DMS79 treated with DMSO at 0.1 percent for 48 hours (cell line): ENCODE measurements around the gene B4GALT1.

ENCODE experiments used
- DNase-seq: peaks from one replicate; lab custom pipeline; 2025; lab: John Stamatoyannopoulos, UW

B4GALT1 gene

DNA sequence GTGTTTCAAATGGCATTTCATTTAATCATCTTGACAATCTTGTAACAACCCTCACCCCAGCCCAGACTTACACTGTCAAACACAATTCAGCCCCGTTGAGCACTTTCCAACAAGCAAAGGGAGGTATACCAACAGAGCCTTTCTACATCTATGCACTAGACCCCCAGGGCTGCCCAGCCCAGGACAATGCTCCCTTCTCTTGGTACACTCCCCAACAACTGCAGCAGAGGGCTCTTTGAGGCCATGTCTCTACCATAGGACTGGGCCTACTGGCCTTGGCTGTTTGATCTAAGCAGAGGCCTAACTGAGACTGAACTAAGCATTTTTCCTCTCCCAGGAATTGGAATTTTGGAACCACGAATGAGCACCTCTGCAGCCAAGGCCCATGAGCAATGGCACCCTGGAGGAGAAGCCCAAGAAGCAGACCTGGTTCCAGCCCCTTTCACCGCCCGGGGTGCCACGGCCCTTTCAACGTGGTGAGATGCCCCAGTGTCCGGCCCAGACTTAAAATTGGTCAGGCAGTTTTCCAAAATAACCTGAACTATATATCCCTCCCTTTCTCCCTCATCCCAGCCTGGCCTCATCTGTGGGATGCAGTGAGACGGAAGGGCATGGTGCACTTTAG lies 43.6 kb downstream of the B4GALT1 start:
- no peak for DNase-seq

DNA sequence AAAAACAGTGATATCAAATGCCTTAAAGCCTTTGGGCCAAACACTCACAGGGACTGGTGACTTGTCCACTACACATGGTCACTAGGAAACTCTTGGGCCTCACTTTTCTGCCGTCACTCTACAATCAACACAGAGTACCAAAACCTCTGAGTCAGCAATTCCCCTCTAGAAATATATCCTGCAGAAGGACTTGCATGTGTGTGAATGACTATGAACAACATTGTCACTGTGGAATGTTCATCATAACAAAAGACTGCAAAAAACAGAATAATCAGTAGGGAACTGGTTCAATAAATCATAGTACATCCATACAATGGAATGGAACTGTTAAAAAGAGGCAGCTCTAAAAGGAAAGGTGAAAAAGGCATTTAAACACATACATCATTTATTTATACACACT lies 46.5 kb downstream of the B4GALT1 start:
- no peak for DNase-seq

DNA sequence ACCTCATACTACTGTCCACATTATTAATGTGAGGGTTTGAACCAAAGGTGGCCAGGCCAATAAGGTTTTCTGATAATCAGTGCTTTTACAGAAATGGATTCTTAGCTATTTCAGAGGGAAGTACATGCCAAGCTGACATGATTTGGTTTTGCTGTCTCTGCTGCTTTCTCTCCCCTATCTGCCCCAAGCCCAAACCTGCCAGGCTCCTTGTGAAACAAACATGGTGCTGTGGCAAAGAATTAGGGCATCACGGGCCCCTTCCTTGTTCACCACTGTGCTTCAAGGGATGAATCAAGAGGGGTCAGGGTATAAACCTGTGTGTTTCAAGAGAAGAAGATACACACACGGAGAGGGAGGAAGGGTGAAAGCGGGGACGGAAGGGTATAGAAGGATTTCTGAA lies 49.3 kb downstream of the B4GALT1 start:
- no peak for DNase-seq

DNA sequence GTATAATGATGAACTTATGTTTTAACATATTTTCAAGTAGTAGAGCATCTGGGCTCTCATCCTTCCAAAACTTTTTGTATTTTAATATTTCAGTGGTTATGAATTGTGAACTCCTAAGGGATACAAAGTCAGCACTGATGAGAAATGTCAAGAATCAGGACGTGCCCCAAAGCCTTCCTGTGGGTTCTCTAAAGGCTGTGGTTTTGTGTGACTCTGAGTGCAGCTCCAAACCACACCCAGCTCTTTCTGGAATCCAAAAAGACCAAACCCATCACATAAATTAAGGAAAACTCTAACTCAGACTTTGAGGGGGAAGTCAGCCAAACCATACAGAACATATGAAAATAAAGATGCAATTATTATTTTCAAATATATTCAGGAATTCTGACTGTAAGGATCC lies 49.8 kb downstream of the B4GALT1 start:
- no peak for DNase-seq

DNA sequence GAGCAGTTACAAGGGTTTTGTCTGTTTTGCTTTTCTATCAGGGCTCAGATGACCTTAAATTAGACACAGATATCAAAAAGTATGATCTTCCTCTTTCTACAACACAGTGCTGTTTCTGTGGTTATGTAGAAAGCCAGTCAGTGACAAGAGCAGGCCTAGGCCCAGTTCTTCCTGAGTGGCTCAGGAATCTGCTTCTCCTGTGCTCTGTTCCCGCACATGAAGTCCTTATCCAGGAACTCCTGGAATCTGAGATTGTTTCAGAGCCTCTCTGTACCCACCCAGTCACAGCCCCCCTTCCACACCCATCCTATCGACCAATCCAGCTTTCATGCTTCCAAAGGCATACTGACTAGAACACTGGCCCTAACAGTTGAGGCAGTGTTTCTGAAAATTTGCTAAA lies 50.3 kb downstream of the B4GALT1 start:
- DNase-seq: no peak

DNA sequence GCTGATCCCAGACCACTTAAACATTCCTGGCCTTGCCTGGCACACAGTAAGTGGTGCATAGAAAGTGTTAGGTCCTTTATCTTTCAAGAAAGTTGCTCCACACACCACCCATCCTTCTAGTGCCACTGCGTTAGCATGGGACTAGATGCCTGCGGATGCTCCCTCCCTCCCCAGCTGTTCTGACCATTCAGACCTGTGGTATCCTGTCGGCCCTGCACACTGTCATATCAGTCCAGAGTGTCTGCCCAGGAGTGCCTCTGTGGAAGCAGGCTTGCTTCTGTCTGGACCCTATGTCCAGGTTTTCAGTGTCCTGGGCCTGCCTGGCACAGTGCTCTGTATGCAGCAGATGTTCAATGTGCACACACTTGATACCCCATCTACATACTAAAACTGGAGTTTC lies 52.4 kb downstream of the B4GALT1 start:
- DNase-seq: no peak

DNA sequence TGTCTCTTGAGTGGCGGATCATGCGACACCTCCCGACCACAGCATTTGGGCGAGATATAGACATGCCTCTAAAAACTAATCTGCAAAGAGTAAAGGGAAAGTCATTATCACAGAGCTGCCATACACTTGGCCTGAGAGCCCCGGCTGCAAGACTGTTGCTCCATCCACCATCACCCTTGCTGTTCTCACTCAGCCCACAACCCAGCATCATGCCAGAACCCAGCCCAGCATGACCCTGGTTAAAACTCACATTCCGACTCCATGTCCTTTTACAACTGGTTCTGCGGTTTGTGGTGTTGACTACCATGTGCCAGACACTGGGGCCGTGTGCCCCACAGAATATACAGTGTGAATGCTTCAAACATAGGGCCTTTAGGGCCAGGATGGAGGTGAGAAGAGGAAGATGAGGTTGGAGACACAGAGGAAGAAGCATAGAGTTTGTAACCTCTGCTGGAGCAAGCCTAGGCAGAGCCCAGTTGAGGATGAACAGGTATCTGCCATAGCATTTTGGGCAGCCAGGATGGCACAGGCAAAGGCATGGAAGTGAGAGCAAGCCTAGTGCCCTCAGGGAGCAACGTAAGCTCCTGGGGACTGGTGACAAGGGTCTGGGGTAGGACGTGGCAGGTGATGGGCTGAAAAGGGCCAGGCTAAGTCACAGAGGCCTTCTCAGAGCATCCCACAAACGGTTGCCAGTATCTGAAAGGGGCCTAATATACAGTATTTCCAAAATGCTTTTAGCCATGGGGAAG lies 53.2 kb downstream of the B4GALT1 start:
- no peak for DNase-seq

DNA sequence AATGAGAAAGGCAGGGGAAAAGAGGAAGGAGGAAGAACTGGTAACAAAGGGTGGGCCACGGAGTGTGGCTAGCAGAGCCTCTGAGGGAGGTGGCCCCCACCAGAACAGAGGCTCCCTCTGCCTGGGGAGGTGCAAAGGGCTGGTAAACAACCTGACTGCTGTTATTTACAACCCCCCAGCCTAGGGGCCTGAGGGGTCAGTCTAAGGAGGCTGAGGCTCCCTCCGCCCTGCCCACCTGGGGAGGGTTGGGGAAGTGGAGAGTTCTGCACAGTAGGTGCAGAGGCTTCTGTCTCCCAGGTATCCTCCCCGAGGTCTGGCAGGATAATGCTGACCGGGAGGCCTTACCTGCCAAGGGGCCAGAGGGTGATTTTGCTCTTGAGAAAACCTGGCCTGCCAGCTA lies 55.0 kb downstream of the B4GALT1 start:
- DNase-seq: no peak

DNA sequence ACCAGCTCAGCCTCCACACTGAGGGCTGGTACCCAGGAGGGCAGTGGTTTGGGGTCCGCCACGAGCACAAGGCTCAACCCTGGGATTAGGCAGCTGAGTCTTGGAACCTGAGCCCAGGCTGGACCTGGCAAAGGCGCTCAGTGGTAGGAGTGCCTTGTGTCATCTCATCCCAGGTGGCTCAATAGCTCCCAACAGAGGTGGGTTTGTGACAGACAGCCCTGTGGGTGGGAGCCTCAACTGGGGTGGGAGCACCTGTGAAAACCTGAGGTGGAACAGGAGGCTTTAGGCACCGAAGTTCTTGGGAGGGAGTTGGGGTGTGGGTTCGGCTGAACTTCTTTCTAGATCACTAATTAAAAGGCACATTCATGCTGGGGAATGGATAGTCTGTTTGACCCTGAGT lies 55.5 kb downstream of the B4GALT1 start:
- no peak for DNase-seq

DNA sequence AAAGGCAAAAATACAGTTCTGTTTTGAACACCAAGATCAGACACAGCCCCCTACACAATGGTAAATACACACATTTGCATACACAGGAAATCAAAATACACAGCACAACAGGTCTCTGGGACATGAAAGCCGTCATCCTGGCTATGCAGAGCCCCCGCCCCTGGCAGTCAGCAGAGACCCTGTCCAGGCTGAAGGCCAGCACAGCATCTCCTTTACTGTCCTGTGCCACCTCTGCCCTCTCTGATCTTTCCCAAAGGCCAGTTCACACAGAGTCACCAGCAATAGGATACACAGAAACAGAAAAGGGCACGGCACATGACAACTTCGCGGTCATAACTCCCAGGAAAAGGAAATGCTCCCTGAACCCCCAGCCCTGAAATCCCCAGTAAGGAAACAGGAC lies 56.5 kb downstream of the B4GALT1 start:
- no peak for DNase-seq

DNA sequence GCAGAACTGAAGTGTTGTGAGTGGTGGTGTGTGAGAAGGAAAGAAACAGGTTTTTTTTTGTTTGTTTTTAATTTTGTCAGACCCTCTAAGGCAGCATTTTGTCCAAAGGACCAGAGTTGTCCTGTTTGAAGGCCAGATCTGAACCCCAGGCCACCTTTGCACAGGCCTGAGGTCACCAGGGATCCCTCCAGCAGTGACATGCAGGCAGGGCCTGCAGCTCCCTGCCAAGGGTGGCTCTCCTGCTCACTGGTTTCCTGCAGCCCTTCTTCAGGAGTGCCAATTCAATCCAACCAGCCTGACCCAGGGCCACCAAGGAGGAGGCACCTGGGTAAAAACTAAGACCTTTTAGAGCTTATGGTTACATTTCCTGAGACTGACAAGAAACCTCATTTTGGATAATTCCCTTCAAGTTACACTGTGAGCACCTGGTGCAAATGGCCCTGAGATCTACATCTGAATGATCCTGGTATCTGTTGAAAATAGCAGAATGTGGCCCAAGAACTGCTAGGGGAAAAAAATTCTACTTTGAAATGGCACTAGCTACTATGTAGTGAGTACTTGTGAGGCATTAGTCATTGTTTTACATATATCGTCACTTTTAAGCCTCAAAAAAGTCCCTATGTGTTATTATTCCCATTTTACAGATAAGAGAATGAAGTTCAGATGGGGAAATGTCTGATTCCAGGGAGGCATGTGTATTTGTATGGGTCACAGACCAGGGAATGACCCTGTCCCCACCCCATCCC lies 57.1 kb downstream of the B4GALT1 start:
- no peak for DNase-seq

DNA sequence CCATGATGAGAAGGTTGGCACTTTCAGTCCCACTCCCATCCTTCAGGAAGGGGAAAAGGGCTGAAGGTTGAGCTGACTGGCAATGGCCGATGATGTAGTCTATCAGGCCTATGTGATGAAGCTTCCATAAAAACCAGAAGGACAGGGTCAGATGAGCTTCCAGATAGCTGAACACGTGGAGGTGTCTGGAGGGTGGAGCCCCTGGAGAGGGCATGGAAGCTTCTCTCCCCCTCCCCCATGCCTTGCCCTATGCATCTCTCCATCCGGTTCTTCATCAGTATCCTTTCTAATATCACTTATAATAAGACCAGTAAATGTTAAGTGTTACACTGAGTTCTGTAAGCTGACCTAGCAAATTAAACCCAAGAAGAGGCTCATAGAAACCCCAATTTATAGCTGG lies 58.0 kb downstream of the B4GALT1 start:
- DNase-seq: no peak

DNA sequence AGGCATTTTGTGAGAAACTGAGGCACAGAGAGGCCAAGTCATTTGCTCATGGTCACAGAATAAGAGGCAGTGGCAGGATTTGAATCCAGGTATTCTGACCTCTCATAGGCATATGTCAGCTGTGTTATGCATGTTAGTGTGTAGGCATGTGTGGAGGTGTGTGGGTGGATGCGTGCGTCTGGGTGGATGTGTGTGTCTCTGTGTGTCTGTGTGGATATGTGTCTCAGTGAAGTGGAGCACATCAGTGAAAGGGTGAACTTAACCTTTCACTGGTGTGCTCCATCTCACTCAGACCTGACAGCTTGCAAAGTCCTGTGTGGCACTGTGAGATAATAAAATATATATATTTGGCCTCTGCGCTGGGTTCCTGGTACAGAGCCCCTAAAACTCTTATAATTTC lies 58.7 kb downstream of the B4GALT1 start:
- DNase-seq: no peak

DNA sequence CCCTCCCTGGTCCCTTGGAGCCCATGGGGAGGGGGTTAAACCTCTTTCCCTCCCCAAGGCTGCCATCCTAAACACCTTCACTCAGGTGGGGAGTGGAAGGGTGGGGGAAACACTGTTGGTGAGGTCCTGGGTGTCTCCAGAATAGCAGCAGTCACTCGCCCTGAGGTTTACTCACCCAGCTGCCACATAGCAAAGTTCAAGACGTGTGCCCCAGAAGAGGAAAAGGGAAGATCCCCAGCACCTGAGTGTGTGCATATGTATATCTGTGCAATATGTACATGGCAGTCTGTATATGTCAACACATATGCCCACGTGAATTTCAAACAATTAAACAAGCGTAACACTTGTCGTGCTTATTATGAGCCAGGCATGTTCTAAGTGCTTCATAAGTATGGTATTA lies 59.4 kb downstream of the B4GALT1 start:
- DNase-seq: no peak

DNA sequence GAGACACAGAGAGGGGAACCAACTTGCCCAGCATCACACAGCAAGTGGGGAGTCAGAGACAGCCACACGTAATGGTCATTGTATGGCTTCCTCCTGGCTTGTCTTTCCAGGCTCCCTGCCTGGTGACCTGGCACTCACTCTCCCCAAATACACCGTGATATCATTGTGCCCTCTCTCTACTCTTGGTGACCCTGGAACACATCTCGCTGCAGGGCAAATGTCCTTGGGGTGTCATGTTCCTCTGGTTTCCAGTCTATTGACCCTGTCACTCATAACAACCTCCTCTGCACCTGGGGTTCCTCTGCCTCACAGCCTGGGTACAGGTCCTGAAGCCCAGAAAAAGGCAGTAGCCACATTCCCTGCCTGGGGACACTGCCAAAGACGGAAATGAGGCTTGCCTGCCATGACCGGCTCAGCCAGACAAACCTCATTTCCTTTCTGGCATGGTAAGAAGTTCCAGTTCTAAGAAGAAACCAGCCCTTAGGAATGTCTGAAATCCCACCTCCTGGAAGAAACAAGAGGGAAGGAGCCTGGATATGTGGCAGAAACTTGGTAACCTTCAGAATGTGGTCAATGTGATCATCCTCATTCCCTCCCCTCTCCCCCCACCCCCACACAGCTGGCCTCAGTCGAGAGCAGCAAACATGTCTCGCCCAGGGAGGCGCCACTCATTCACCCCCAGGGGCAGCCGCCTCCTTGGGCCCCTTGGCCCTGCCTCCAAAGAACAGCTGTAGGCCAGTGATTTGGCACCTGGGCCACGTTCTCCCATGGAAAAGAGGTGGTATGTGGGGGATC lies 60.1 kb downstream of the B4GALT1 start:
- no peak for DNase-seq

DNA sequence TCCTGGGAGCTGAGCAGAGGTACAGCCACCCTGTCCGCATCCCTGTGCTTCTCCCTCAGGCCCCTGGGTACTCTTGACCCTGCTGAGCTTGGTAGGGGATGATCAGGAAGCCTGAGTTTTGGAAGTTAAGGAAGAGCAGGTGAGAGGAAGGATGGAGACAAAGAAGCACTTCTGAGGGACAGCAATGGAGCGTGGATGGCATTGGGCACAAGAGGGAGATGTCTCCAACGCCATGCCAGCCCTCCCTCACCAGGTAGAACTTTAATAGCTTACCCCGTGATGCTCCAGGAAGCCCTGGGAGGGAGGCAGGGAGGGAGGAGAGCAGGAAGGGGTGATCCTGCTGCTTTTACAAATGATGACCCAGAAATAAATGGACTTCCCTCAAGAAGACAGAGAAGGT lies 60.8 kb downstream of the B4GALT1 start:
- DNase-seq: no peak

DNA sequence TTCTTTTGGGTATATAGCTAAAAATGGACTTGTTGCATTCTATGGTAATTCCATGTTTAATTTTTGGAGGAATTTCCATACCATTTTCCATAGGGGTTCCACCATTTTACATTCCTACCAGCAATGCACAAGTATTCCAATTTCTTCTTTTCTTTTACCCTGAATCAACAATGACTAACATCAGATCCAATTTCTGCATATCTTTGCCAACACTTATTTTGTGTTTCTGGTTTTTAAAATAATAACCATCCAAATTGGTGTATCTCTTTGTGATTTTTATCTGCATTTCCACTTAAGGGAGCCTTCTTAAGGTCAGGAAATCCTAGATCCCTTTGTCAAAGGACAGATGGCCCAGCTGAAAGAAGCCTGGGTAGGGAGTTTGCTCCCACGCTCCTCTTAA lies 61.2 kb downstream of the B4GALT1 start:
- no peak for DNase-seq

DNA sequence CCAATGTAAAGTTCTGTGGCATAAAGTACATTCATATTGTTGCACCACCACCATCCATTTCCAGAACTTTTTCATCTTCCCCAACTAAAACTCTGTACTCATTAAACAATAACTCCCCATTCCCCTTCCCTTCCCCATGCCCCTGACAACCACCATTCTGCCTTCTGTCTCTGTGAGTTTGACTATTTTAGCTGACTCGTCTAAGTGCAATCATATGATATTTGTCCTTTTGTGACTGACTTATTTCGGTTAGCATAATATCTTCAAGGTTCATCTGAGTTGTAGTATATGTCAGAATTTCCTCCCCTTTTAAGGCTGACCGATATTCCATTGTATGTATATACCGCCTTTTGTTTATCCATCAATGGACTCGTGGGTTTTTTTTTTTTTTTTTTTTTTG lies 61.6 kb downstream of the B4GALT1 start:
- DNase-seq: no peak

DNA sequence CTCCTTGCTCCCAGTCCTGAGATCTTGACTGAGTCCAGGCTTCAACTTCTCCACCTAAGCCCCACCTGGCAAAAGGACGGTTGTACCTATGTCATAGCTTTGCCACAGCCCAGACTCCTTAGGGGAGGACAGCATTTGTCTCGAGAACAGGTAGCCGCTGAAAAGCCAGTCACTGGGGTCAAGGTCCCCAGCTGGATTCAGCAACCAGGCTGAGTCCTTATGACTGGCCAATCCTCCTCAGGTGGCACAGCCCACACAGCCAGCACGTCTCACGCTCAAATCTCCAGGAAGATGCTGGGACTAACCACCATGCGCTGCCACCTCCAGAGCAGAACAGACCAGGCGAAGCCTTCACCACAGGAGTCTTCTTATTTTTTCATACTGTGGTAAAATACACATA lies 62.7 kb downstream of the B4GALT1 start:
- DNase-seq: no peak

DNA sequence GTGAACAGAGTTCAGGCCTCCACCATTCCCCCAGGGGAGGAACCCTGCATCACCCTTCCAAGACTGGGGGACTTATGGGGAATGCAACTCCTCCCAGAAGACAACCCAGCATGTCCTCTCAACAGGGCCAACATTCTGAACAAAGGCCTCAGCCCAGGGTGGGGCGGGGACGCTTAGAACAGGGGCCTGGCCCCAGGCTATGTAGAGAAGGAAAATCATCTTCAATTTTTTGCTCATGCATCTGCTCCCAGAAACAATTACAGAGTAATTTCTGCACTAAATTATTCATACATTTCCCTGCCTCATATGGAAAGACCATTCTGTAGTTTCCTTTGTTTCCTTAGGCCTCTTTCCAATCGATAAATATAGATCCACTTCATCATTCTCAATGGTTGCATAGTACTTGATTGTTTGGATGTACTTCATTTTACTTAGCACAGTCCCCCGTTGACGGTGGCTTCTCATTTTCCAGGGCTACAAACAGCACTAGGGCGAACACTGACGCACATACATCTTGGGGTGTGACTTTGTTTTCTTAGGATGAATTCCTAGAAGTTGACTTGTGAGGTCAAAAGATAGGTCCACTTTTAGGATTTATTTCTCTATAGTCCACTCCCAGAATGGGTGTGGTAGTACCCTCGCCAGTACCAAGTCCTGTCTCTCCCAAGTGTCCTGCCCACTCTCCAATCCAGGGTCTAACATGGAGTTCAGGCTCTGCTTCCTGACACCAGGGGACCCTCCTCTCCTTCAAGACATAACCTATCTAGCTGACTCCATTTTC lies 63.4 kb downstream of the B4GALT1 start:
- DNase-seq: no peak

DNA sequence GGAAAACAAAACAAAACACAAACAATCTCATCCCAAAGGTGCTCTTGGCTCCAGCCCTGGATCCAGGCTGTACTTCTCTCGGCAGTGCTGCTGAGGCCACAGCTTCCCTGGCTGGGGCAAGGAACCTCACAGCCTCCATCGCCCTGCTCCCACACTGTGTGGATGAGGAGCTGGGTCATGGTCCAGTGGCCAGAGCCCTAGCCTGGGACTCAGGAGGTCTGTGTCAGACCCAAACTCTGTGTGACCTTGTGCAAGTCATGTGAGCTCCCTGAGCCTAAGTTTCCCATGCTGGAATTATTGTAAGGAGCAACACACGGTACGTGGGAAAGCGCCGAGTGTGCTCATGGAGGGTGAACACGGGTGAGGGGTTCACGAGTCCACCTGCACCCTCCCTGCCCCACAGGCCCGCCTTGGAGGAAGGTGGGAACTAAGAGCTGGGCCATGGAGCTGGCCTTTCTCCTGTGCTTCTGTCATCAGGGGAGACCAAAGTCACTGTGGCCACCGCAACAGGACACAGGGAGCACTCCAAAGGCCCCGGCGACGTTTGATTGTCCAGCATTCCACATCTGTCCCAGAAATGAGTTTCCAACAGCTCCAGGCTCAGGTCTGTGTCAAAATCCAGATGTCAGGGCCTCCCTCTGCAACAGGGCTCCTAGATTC lies 64.5 kb downstream of the B4GALT1 start:
- no peak for DNase-seq
